ENCODE measurements around the gene PLCL1.
"Not testable (repeated sequence)": the region's sequence is repeated elsewhere in the genome, so short reads cannot be mapped to it uniquely, and the experiment has no call there.

The PLCL1 gene

DNA sequence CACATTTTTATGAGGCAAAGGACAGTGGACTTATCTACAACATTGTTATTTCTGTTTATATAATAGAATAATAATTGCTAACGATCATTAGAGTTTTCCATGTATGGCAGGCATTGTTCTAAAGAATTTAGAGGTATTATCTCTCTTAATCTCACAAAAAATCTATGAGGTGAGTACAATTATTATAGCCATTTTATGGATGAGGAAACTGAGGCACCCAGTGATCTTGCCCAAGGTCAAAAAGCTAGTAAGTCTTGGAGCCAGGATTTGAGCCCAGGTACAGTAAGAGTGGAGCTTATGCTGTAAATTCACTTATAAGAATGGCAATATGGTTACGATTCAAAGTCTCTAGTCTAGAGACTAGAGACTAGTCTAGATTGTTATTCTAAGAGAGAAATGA lies 331.7 kb downstream of the PLCL1 start:
- DNase-seq: no peak

DNA sequence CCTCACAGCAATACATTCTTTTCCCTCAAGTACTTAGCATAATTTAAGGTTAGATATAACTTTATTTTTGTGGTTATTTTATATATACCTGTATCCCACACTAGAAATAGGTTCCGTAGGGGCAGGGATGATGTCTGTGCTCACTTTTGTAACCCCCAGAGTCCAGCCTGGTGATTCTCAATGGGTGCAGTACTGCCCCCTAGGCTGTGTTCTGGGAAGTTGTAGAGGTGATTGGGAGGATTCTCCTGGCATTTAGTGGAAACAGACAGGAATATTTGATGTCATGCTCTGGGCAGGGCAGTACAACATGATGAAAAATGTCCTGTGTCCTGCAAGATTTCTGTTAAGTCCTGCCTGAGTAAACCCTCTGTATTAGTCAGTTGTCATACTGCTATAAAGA lies 333.3 kb downstream of the PLCL1 start:
- DNase-seq: no peak

DNA sequence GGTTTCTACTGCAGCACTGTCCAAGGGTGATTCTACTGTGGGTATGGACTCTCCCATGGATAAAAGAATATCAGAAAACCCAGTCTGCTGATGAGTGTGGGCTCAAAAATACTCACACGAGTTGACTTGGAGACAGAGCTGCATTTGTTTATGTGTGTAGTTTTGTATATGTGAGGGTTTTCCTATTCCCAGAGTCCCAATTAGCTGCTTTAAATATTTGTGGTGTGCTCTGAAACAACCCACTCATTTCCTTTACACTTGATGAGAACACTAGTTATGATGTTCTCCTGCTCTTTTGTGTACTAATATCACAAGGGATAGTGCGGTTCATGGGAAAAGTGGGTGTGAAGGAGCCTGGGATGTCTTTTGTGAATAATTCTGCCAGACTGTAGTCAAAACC lies 337.3 kb downstream of the PLCL1 start:
- no peak for DNase-seq

DNA sequence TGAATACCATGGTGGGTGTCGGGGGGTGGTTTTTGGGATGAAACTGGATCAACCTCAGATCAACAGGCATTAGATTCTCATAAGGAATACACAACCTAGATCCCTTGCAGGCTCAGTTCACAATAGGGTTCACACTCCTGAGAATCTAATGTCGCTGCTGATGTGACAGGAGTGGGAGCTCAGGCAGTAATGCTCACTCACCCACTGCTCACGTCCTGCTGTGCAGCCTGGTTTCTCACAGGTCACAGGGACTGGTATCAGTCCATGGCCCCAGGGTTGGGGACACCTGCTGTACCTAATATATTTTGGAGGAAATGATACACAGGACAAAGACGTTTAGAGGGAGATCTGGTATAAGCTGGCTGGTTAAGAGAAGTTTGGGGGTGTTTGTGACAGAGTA lies 338.8 kb downstream of the PLCL1 start:
- DNase-seq: no peak

DNA sequence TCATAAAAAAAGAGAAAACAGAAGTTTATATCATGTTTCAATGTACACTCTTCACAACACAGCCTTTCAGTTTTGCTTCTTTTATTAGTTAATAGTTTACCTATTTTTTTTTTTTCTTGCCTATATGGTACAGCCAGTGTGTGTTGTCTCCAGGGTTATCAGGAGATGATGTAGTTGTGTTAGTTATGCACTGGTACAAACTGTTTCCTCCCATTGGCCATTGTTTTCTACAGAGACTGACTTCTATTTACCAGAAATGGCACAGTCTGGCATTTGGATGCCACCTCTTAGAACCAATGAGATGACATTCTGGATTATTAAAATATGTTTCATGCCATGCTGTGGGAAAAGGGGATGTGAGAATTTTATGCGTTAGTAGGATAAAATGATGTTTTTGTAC lies 339.4 kb downstream of the PLCL1 start:
- DNase-seq: no peak

DNA sequence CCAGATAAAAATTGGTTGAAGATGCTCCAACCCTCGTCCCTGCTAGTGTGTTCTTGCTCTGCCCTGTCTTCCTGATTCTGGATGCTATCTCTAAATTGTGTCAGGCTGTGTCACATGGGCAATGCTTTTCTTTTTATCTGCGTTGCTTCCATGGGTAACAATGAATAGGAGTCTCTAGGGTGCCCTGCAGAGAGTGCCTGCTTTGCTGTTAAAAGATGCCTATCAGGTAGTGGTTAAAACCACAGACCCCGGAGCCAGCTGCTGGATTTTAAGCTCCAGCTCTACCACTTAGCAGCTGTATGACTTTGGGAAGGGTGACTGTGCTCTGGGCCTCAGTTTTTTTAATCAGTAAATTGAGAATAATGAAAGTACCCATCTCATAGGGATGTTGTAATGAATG lies 340.3 kb downstream of the PLCL1 start:
- peak; percentile 69 for DNase-seq

DNA sequence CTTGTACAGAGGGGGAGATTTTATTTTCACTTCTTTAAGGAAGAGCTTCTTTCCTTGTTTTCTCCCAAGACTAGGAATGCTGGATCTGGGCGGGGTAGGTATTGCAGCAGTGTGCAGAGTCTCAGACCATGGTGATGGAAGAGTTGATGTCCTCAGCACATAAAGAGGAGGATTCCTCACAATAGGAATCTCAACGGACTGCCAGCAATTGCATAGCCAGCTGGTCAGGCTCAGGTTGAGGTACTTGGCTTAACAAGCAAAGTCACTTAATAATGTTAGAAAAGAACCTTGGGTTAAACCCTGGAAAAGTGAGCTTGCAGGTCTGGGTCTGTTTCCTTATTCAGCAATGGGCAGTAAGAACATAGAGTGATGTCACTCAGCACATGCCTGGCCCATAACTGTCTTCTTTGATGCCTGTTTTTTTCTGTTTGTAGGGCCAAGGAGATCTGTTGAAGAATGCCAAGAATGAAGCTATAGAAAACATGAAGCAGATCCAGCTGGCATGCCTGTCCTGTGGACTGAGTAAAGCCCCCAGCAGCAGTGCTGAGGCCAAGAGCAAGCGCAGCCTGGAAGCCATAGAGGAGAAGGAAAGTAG lies 342.1 kb downstream of the PLCL1 start:
- DNase-seq: peak; percentile 75

DNA sequence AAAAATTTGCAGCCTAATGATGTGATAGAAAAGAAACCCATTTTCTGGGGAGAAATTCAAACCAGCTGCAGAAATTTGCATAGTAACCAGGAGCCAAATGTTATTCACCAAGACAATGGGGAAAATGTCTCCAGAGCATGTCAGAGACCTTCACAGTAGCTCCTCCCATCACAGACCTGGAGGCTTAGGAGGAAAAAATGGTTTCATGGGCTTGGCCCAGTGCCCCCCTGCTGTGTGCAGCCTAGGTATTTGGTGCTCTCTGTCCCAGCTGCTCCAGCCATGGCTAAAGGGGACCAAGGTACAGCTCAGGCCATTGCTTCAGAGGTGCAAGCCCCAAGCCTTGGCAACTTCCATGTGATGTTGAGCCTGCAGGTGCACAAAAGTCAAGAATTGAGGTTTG lies 352.9 kb downstream of the PLCL1 start:
- no peak for DNase-seq

DNA sequence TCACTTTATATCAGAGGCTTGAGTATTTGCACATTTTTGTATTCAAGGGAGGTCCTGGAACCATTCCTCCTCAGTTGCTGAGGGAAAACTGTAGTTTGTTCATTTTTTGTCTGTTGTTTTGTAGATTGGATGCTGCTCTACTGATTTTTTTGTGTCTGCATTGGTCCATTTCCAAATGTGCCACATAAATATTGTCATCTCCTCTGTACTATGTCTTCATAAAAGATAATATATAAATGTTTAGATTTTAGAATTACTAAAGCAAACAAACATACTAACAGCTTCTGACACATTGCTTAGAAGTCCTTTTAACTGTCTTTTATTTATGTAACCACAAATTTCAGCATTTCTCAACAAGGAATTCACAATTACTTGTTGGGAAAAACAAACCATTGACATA lies 356.8 kb downstream of the PLCL1 start:
- DNase-seq: no peak

DNA sequence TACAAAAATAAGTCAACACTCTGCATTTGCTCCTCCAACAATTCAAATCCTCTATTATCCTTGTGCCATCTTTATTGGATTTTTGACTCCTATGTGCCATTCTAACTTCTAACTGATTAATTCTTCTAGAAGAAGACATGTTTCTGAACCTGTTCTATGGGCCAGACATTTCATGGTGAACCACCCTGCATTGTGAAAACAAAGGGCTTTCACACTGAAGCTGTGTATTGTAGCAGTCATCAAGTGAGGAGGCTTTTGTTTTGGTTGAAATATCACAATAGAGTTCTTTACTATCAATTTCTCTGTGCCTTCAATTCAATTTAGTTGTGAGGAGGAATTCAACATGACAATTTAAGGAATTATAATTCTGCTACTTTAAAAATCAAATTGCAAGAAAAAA lies 357.9 kb downstream of the PLCL1 start:
- no peak for DNase-seq

DNA sequence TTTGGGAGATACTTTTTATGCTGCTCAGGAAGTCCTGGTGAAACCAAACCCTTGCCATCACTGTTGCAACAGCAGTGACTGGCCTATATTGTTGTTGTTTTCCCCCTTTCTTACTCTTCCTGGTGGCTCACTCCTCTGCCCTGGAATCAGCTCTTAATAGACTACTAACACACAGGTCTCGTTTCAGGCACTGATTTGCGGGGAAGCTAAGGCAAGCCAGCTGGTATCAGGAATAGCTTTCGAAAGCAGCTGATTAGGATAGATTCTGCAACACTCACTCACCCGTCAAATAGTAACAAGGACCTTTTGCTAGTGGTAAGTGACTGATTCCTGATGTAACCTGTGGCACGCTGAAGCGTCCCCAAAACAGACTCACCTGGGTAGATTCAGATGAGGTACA lies 360.4 kb downstream of the PLCL1 start:
- DNase-seq: no peak

DNA sequence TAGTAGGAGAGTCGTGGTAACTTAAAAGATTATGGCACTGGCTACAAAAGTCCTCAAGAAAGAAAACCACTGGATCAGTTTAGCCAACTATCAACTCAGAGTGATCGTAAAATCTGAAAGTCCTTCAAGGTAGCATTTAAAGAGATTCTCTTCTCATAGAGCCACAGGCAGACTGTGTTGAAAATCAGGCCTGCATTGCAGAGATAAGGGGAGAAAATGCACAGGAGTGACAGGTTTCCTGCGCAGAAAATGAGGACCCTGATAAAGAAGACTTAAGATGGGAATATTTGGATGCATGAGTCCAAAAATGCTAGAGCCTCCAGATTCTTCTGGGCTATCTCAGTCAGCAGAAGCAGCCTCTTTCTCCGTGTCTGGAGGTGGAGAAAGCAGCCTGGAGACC lies 360.9 kb downstream of the PLCL1 start:
- no peak for DNase-seq

DNA sequence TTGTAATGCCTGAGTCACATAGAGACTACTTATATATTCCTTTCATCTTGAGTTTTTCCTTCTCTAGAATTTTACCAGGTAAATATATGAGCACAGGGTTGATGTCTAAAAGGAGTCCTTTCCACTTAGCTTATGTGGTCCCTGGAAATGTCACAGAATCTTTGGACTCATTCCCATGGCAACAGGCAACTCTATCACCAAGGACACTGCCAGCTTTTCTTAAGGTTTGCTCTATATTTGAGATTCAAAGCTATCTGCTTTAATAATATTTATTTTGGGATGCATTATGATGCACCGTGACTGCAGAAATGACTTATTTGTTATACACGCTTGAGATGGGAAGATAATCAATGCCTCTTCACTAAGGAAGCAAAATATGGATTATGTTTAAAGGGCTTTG lies 363.0 kb downstream of the PLCL1 start:
- no peak for DNase-seq

DNA sequence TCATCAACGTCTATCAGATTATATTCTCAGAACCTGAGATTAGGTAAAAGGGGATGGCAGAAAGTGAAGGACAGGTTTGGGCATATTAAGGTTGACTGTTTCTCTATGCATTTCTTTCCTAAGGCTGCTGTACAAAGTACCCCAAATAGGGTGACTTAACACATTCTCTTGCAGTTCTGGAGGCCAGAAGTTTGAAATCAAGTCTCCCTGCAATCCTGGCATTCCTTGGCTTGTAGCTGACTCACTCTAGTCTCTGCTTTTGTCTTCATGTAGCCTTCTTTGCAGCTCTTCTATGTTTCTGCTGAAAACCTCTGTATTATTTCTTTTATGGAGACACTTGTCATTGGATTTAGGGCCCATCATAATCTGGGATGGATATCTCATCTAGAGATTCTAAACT lies 364.3 kb downstream of the PLCL1 start:
- peak; percentile 79 for DNase-seq

DNA sequence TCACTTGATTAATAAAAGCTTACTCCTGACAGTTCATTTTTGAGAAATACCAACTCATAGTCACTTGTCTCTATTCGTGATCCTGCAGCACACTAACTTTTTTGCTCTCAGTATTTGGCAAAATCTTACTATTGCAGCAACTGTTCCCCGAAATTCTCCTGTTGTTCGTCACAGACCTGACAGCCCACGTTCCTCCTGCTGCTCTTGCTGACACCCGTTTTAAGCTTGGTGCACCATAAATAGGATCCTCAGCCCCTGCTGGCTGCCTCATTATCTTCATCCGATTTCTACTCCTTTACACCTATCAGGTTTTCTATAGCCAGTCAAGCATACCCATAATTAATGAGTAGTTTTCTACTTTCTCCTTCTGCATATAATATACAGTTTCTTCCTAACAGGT lies 368.8 kb downstream of the PLCL1 start:
- no peak for DNase-seq

DNA sequence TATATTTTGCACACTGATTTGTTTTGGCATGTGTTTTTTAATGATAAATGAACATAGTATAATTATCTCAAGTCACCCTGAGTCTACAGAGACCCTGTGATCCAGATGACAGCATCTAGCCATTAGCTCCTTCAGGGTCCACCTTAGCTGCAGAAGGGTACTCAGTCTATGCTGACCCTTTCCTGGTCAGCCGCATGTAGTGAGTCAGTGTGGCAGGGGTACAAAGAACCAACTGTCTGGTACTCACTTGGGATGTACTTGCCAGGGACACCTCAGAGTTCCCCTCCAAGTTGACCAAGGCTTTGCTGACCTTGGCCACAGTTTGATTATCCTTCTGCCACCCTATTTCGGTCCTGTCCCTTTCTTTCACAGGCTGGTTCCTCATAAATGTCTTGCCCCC lies 369.5 kb downstream of the PLCL1 start:
- DNase-seq: no peak

DNA sequence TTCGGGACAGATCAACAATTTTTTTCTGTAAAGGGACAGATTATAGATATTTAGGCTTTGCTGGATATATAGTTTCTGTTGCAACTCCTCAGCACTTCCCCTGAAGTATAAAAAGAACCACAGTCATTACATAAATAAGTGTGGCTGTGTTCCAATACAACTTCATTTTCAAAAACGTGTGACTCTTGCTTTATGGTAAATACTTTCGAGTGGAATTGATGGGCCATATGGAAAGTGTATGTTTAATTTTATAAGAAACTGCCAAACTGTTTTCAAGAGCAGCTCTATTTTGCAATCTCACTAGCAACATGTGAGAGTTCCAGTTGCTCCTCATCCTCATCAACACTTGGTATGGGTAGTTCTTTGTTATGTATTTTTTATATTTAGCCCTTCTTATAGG lies 370.9 kb downstream of the PLCL1 start:
- no peak for DNase-seq

DNA sequence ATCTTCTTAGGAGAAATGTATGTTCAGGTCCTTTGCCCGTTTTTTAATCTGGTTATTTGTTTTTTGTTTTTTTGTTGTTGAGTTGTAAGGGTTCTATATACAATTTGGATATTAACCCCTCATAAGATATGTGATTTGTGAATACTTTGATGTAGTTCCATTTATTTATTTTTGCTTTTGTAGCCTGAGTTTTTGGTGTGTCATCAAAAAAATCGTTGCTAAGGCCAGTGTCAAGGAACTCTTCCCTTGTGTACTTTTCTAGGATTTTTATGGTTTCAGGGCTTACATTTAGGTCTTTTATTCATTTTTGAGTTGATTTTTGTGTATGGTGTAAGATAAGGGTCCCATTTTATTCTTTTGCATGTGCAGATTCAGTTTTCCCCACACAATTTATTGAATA lies 372.6 kb downstream of the PLCL1 start:
- no peak for DNase-seq

DNA sequence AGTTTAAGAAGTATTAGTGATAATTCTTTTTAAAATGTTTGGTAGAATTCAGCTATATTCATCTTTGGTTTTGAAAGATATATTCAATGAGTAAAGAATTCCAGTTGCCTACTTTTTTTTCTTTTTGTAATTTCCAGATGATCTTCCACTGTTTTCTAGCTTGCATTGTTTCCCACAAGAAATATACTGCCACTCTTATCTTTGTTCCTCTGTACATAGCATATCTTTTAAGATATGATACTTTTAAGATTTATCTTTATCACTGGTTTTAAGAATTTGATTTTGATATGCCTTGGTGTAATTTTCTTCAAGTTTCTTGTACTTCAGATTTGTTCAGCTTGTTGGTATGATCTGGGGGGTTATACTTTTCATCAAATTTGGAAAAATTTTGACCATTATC lies 374.4 kb downstream of the PLCL1 start:
- DNase-seq: no peak

DNA sequence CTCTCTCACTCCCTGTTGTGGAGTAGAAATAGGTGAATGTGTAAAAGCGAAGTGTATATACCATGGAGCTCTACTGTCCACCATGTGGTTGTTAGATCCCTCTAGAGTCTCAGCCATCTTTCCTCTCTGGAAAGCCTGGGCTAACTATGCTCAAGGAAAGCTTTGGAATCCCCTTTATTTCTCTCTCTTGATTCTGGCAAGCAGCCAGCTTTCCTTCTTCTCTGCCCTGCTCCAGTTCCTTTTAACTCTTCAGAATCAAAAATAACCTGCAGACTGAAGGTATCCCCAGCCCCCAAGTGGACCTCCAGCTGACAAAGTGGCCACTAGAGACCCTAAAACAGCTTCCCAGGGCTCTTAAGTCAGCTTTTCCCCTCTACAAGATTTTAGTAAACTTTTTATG lies 381.9 kb downstream of the PLCL1 start:
- DNase-seq: no peak

DNA sequence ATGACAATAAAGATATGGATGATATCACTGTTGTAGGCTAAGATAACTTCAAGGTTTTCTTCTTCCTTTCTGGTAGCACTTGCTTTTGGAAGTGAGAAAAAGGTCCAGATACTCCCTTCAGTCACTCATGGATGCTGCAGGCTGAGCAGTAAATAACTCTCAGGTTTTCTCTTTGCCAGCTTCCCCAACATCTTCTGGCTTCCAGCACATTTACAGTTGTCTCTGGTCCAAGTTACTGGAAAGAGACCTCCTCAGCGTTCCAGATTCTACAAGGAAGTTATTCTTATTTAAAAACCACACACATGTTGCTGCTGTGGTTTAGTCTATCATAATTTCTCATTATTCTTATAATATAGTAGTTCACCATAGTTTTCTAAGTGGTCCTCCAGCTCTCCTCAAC lies 383.4 kb downstream of the PLCL1 start:
- no peak for DNase-seq

DNA sequence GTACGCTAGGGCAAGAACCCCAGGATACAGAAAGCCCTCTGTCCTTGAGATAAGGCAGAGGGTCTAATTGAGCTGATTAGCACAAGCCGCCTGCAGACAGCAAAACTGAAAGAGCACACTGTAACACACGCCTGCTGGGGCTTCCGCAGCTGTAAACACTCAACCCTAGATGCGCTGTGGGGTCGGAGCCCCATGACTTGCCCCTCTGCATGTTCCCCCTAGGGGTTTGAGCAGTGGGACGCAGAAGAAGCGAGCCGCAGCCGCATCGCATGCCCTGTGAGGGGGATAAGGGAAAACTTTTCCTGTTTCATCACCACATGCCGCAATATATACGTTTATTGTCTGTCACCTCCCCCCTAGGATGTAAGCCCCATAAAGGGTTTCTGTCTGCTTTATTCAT lies 384.6 kb downstream of the PLCL1 start:
- DNase-seq: no peak

DNA sequence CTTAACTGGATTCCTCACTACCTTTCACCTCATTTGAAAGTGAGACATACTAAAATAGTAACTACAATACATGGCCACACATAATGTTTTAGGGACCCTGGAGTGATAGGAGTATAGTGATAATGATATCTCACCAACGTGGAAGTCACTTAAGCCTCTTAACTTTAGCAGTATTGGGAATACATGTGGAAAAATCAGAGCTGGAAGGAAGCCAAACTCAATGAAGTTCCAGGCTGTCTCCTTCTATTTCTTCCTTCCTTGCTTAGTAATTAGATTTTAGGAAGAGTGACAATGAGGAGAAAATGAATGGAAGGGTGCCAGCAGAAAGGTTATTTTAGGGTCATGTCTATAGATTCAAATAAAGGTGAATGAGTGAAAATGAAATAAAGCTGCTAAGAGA lies 387.3 kb downstream of the PLCL1 start:
- DNase-seq: no peak

DNA sequence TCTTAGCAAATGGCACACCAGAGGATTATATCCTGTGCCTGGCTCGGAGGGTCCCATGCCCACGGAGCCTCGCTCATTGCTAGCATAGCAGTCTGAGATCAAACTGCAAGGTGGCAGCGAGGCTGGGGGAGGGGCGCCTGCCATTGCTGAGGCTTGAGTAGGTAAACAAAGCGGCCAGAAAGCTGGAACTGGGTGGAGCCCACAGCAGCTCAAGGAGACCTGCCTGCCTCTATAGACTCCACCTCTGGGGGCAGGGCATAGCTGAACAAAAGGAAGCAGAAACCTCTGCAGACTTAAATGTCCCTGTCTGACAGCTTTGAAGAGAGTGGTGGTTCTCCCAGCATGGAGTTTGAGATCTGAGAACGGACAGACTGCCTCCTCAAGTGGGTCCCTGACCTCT lies 392.2 kb downstream of the PLCL1 start:
- DNase-seq: not testable (repeated sequence)
